Astrocyte (in vitro differentiated cells and primary cell): ENCODE measurements around the gene CALCOCO1. TPM values are rescaled to one million over a fixed set of nuclear protein-coding genes. Genes with fewer than 3 reads are reported as not detected.

Source experiments
- DNase-seq: peaks from one replicate; pipeline ENCODE4 v3.0.0-alpha.2; 2010; ENCODE audit warnings: low read depth
- FAIRE-seq: peaks from 2 replicates; lab custom pipeline; 2011; peaks lifted over from hg19 to GRCh38; lab: Jason Lieb, UNC
- H2AFZ ChIP-seq: 2 replicates; pipeline ENCODE4 v1.6.0; 2012; ENCODE audit warnings: low read depth, low read length, inconsistent platforms
- H3K27ac ChIP-seq: 2 replicates; pipeline ENCODE4 v1.5.1; 2011; ENCODE audit warnings: low read depth, low read length, inconsistent platforms
- H3K27me3 ChIP-seq: 2 replicates; pipeline ENCODE4 v1.6.0; 2011; ENCODE audit warnings: low read length, inconsistent platforms; ENCODE audit not compliant: insufficient read depth
- H3K36me3 ChIP-seq: 2 replicates; pipeline ENCODE4 v1.5.1; 2011; ENCODE audit warnings: low read length, inconsistent platforms; ENCODE audit not compliant: insufficient read depth
- H3K4me1 ChIP-seq: 2 replicates; pipeline ENCODE4 v1.5.1; 2011; ENCODE audit warnings: low read length, inconsistent platforms; ENCODE audit not compliant: insufficient read depth
- H3K4me2 ChIP-seq: 2 replicates; pipeline ENCODE4 v1.6.0; 2012; ENCODE audit warnings: low read length, inconsistent platforms
- H3K4me3 ChIP-seq: 2 replicates; pipeline ENCODE4 v1.5.1; 2011; ENCODE audit warnings: low read depth, mild to moderate bottlenecking, low read length, inconsistent platforms; ENCODE audit not compliant: insufficient read depth
- H3K79me2 ChIP-seq: 2 replicates; pipeline ENCODE4 v1.6.0; 2012; ENCODE audit warnings: mild to moderate bottlenecking, low read length, inconsistent platforms; ENCODE audit not compliant: insufficient read depth
- H3K9ac ChIP-seq: 2 replicates; pipeline ENCODE4 v1.6.0; 2012; ENCODE audit warnings: mild to moderate bottlenecking, low read length, inconsistent platforms
- H3K9me3 ChIP-seq: 2 replicates; pipeline ENCODE4 v1.5.1; 2012; ENCODE audit warnings: low read depth, mild to moderate bottlenecking, low read length, inconsistent platforms; ENCODE audit not compliant: insufficient read depth
- H4K20me1 ChIP-seq: 2 replicates; pipeline ENCODE4 v1.6.0; 2012; ENCODE audit warnings: low read length, inconsistent platforms; ENCODE audit not compliant: insufficient read depth
- H3K27ac Mint-ChIP-seq: one replicate; pipeline ENCODE4 v1.8.0; 2021; ENCODE audit warnings: mild to moderate bottlenecking, mixed read lengths; ENCODE audit not compliant: unreplicated experiment
- H3K27me3 Mint-ChIP-seq: one replicate; pipeline ENCODE4 v1.8.0; 2021; ENCODE audit warnings: low read depth, mixed read lengths; ENCODE audit not compliant: unreplicated experiment
- H3K36me3 Mint-ChIP-seq: one replicate; pipeline ENCODE4 v1.8.0; 2021; ENCODE audit warnings: low read depth, mixed read lengths; ENCODE audit not compliant: unreplicated experiment
- H3K4me1 Mint-ChIP-seq: one replicate; pipeline ENCODE4 v1.8.0; 2021; ENCODE audit warnings: low read depth, mixed read lengths; ENCODE audit not compliant: unreplicated experiment
- H3K4me3 Mint-ChIP-seq: one replicate; pipeline ENCODE4 v1.8.0; 2021; ENCODE audit warnings: mild to moderate bottlenecking, moderate library complexity, mixed read lengths; ENCODE audit not compliant: unreplicated experiment
- H3K9me3 Mint-ChIP-seq: one replicate; pipeline ENCODE4 v1.8.0; 2021; ENCODE audit warnings: mild to moderate bottlenecking, mixed read lengths; ENCODE audit not compliant: unreplicated experiment
- CTCF ChIP-seq: IDR thresholded peaks from 2 replicates; pipeline ENCODE4 v1.5.1; 2011; ENCODE audit warnings: low read depth, mild to moderate bottlenecking, inconsistent platforms, low read length, moderate library complexity; ENCODE audit not compliant: insufficient read depth
- EZH2 ChIP-seq: IDR thresholded peaks from 2 replicates; pipeline ENCODE4 v1.6.1; 2012; ENCODE audit warnings: mild to moderate bottlenecking, low read length, inconsistent platforms; ENCODE audit not compliant: insufficient read depth
- total RNA-seq: library from RNA; stranded (reverse); gene quantifications from 2 replicates; pipeline ENCODE4 v1.2.1, GENCODE V29; 2021

Gene CALCOCO1
- total RNA-seq, 1 donor from 2014 or later: 85.2 TPM

GRCh38 chr12:53737093-53737808, 10.0 kb upstream of the CALCOCO1 start:
- Histone ChIP-seq H3K4me3 (no peak overlapping the region), H3K9ac (no peak overlapping the region), H4K20me1 (peaks cover 9% of the 10 kb centered on the region), H3K4me1 (peaks cover 13% of the 10 kb centered on the region), H3K79me2 (no peaks in the 10 kb centered on the region), H2AFZ (no peak overlapping the region), H3K27me3 (peaks cover 65% of the 10 kb centered on the region), H3K27ac (no peak overlapping the region), H3K4me2 (no peak overlapping the region), H3K36me3 (no peaks in the 10 kb centered on the region), H3K9me3 (no peaks in the 10 kb centered on the region)
- no peaks in the 10 kb centered on the region for H3K36me3 Mint-ChIP-seq
- peaks cover 60% of the 10 kb centered on the region for H3K27me3 Mint-ChIP-seq
- FAIRE-seq: no peak
- H3K4me3 Mint-ChIP-seq: no peak overlapping the region
- H3K4me1 Mint-ChIP-seq: peaks cover 3% of the 10 kb centered on the region
- TF ChIP-seq CTCF: no peak
- TF ChIP-seq EZH2: no peak
- no peak for DNase-seq
- H3K9me3 Mint-ChIP-seq: no peaks in the 10 kb centered on the region
- no peak overlapping the region for H3K27ac Mint-ChIP-seq

DNA sequence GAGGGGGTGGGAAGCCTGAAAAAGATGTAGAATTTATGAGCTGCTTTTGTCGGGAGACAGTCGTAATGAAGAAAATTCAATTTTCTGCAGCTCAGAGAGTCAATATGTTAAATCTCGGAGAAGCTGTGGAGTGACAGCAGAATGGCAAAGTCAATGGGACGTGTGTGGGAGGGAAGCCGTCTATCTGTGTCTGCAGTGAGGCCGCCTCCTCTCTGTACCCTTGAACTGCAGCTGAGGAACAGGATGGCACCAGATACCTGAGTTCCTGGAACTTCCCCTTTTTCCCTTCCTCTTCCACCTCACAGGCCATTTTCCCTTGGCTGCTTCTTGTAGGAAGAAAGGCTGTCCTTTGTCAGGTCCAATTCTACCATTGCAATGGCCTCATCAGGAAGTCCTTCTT, 9.3 kb upstream of the CALCOCO1 start:
- Mint-ChIP-seq H3K9me3 (no peaks in the 10 kb centered on the region), H3K27me3 (peaks cover 64% of the 10 kb centered on the region), H3K4me3 (no peak overlapping the region), H3K4me1 (peaks cover 3% of the 10 kb centered on the region), H3K27ac (no peak overlapping the region), H3K36me3 (no peaks in the 10 kb centered on the region)
- Histone ChIP-seq H3K9me3 (no peaks in the 10 kb centered on the region), H3K79me2 (no peaks in the 10 kb centered on the region), H3K27me3 (peaks cover 70% of the 10 kb centered on the region), H3K4me1 (peaks cover 13% of the 10 kb centered on the region), H3K4me2 (no peak overlapping the region), H3K27ac (no peak overlapping the region), H3K36me3 (no peaks in the 10 kb centered on the region), H4K20me1 (peaks cover 9% of the 10 kb centered on the region), H3K9ac (no peak overlapping the region), H3K4me3 (no peak overlapping the region), H2AFZ (no peak overlapping the region)
- FAIRE-seq (no peak), DNase-seq (no peak)
- TF ChIP-seq EZH2 (no peak), CTCF (no peak)

- peaks cover 71% of the 10 kb centered on the region for H3K27me3 ChIP-seq
- H3K9ac ChIP-seq: no peak overlapping the region
- no peak overlapping the region for H3K27ac ChIP-seq
- no peaks in the 10 kb centered on the region for H3K36me3 Mint-ChIP-seq
- DNase-seq (no peak), FAIRE-seq (no peak)
- H3K4me2 ChIP-seq: no peak overlapping the region
- no peak overlapping the region for H2AFZ ChIP-seq
- H3K36me3 ChIP-seq: no peaks in the 10 kb centered on the region
- H3K9me3 ChIP-seq: no peaks in the 10 kb centered on the region
- H3K4me3 ChIP-seq: no peak overlapping the region
- peaks cover 3% of the 10 kb centered on the region for H3K4me1 Mint-ChIP-seq
- no peak overlapping the region for H3K27ac Mint-ChIP-seq
- peaks cover 13% of the 10 kb centered on the region for H3K4me1 ChIP-seq
- no peaks in the 10 kb centered on the region for H3K9me3 Mint-ChIP-seq
- peaks cover 9% of the 10 kb centered on the region for H4K20me1 ChIP-seq
- H3K79me2 ChIP-seq: no peaks in the 10 kb centered on the region
- H3K4me3 Mint-ChIP-seq: no peak overlapping the region
- peaks cover 68% of the 10 kb centered on the region for H3K27me3 Mint-ChIP-seq
- TF ChIP-seq EZH2 (no peak), CTCF (no peak)
Measured at GRCh38 chr12:53735556-53735955, 8.3 kb upstream of the CALCOCO1 start.
